Measurements from ENCODE around the gene OR7C1.

GRCh38 chr19:14782626-14783409 lies 52.2 kb downstream of the OR7C1 start:
- TF ChIP-seq, protein P1, sequence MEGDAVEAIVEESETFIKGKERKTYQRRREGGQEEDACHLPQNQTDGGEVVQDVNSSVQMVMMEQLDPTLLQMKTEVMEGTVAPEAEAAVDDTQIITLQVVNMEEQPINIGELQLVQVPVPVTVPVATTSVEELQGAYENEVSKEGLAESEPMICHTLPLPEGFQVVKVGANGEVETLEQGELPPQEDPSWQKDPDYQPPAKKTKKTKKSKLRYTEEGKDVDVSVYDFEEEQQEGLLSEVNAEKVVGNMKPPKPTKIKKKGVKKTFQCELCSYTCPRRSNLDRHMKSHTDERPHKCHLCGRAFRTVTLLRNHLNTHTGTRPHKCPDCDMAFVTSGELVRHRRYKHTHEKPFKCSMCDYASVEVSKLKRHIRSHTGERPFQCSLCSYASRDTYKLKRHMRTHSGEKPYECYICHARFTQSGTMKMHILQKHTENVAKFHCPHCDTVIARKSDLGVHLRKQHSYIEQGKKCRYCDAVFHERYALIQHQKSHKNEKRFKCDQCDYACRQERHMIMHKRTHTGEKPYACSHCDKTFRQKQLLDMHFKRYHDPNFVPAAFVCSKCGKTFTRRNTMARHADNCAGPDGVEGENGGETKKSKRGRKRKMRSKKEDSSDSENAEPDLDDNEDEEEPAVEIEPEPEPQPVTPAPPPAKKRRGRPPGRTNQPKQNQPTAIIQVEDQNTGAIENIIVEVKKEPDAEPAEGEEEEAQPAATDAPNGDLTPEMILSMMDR (IDR thresholded peaks at IDR 0.05) = no peak
- no peak for TF ChIP-seq POLR2A (IDR thresholded peaks at IDR 0.05)
- no peak for TF ChIP-seq POLR2AphosphoS5 (IDR thresholded peaks at IDR 0.05)

Data from gastroesophageal sphincter (tissue), 3 donors.